ENCODE data around the gene AIRE.

The AIRE gene

GRCh38 chr21:44305691-44306090 lies 20.0 kb downstream of the AIRE start:
- no peak for DNase-seq

GRCh38 chr21:44306936-44307704 lies 21.4 kb downstream of the AIRE start:
- no peak for DNase-seq

GRCh38 chr21:44310628-44311507 lies 25.2 kb downstream of the AIRE start:
- no peak for DNase-seq

GRCh38 chr21:44312089-44312488 lies 26.4 kb downstream of the AIRE start:
- DNase-seq, result no peak

- DNase-seq, result no peak
These were observed 27.0 kb downstream of the AIRE start for GRCh38 chr21:44312716-44313115.

GRCh38 chr21:44313451-44313850 lies 27.8 kb downstream of the AIRE start:
- DNase-seq, result no peak

GRCh38 chr21:44314128-44314527 lies 28.5 kb downstream of the AIRE start:
- DNase-seq, result no peak

- DNase-seq, result no peak
These were observed 28.9 kb downstream of the AIRE start for GRCh38 chr21:44314561-44314960.

GRCh38 chr21:44315691-44316203 lies 30.1 kb downstream of the AIRE start:
- DNase-seq, result no peak

GRCh38 chr21:44316277-44316900 lies 30.7 kb downstream of the AIRE start:
- no peak for DNase-seq

- no peak for DNase-seq
These were observed 31.6 kb downstream of the AIRE start for GRCh38 chr21:44317241-44317782.

GRCh38 chr21:44317871-44318270 lies 32.2 kb downstream of the AIRE start:
- no peak for DNase-seq

GRCh38 chr21:44318489-44319285 lies 33.0 kb downstream of the AIRE start:
- no peak for DNase-seq

GRCh38 chr21:44319407-44320065 lies 33.9 kb downstream of the AIRE start:
- DNase-seq, result no peak

GRCh38 chr21:44320847-44321246 lies 35.2 kb downstream of the AIRE start:
- no peak for DNase-seq

GRCh38 chr21:44321846-44322450 lies 36.3 kb downstream of the AIRE start:
- DNase-seq, result no peak

- DNase-seq, result no peak
These were observed 37.1 kb downstream of the AIRE start for GRCh38 chr21:44322621-44323325.

- DNase-seq, result no peak
These were observed 37.9 kb downstream of the AIRE start for GRCh38 chr21:44323591-44323990.

GRCh38 chr21:44324106-44324853 lies 38.6 kb downstream of the AIRE start:
- no peak for DNase-seq

GRCh38 chr21:44324854-44325107 lies 39.1 kb downstream of the AIRE start:
- DNase-seq, result no peak

All from NCI-H446 treated with DMSO at 0.1 percent for 48 hours (cell line).